GM08714 (cell line): Measurements from ENCODE around the gene CHST8.

Experiments
- H3K4me3 ChIP-seq: fragments of 200-500 bp; sonication (Bioruptor generic); 2 replicates; pipeline ENCODE4 v1.5.1; 2014; ENCODE audit warnings: mild to moderate bottlenecking, low read length, inconsistent platforms
- ZNF274 ChIP-seq: IDR thresholded peaks from 2 replicates; pipeline ENCODE4 v1.6.1; 2012; ENCODE audit warnings: mild to moderate bottlenecking, low read depth, low read length

Gene CHST8

GRCh38 chr19:33746159-33746558 is 124.4 kb downstream of the CHST8 start:
- no peak overlapping the region for H3K4me3 ChIP-seq
- no peak for TF ChIP-seq ZNF274

- TF ChIP-seq ZNF274: no peak
- H3K4me3 ChIP-seq: no peak overlapping the region
Observed at GRCh38 chr19:33747273-33747672, 125.5 kb downstream of the CHST8 start.

GRCh38 chr19:33748231-33748630 is 126.5 kb downstream of the CHST8 start:
- TF ChIP-seq ZNF274: no peak
- no peak overlapping the region for H3K4me3 ChIP-seq

- no peak overlapping the region for H3K4me3 ChIP-seq
- TF ChIP-seq ZNF274: no peak
Observed at GRCh38 chr19:33749016-33749415, 127.3 kb downstream of the CHST8 start.

- no peak for TF ChIP-seq ZNF274
- no peak overlapping the region for H3K4me3 ChIP-seq
Observed at GRCh38 chr19:33749619-33750175, 127.9 kb downstream of the CHST8 start.

- H3K4me3 ChIP-seq: no peak overlapping the region
- TF ChIP-seq ZNF274: no peak
Observed at GRCh38 chr19:33750587-33751435, 129.1 kb downstream of the CHST8 start.

GRCh38 chr19:33751436-33751770 is 129.7 kb downstream of the CHST8 start:
- no peak for TF ChIP-seq ZNF274
- H3K4me3 ChIP-seq: no peak overlapping the region

GRCh38 chr19:33752018-33752800 is 130.5 kb downstream of the CHST8 start:
- H3K4me3 ChIP-seq: no peak overlapping the region
- TF ChIP-seq ZNF274: no peak

GRCh38 chr19:33752945-33753344 is 131.2 kb downstream of the CHST8 start:
- H3K4me3 ChIP-seq: no peak overlapping the region
- no peak for TF ChIP-seq ZNF274

- TF ChIP-seq ZNF274: no peak
Observed at GRCh38 chr19:33754361-33754760, 132.6 kb downstream of the CHST8 start.

GRCh38 chr19:33755099-33756035 is 133.6 kb downstream of the CHST8 start:
- no peak overlapping the region for H3K4me3 ChIP-seq
- no peak for TF ChIP-seq ZNF274

More at GRCh38 chr19:33754361-33754760, 132.6 kb downstream of the CHST8 start:
- no peak overlapping the region for H3K4me3 ChIP-seq

GRCh38 chr19:33756177-33756576 is 134.4 kb downstream of the CHST8 start:
- H3K4me3 ChIP-seq: no peak overlapping the region
- no peak for TF ChIP-seq ZNF274

- H3K4me3 ChIP-seq: no peak overlapping the region
- no peak for TF ChIP-seq ZNF274
Observed at GRCh38 chr19:33758541-33759013, 136.8 kb downstream of the CHST8 start.

GRCh38 chr19:33759356-33759755 is 137.6 kb downstream of the CHST8 start:
- no peak for TF ChIP-seq ZNF274
- no peak overlapping the region for H3K4me3 ChIP-seq
